Esophagus mucosa (tissue), 1 donor: ENCODE results near the gene VCAN. TPM values are rescaled to one million over a fixed set of nuclear protein-coding genes. Genes with fewer than 3 reads are reported as not detected.

Source experiments
- ATAC-seq: fragments of 200-7000 bp; cut with Tn5 transposase; one replicate; pipeline ENCODE4 v1.9.1; 2020
- total RNA-seq: library from RNA; stranded (reverse); gene quantifications from one replicate; pipeline ENCODE4 v1.2.4, GENCODE V29; 2023
- donor health status: DM: yes; HTN: yes; CAD: no.

The VCAN gene
- total RNA-seq, 1 donor from 2014 or later: 3.1 TPM

DNA sequence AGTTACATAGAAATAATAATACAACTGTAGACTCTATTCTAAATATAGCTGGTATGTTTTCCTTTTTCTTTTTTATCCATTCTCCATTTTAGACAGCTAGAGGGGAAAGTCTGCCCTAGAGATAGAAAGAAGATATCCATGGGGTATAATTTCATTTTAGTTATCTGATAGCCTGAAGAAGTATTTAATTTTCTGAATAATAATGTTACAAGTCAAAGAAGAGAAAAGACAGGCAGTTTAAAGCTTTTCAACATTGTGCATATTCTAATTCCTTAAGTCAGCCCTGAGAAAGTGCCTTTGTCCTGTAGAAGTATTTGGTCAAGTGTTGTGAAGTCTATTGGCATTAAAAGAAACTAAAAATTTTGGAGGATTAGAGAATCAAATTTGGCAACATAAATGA is 2.5 kb upstream of the VCAN start:
- ATAC-seq: no peak

DNA sequence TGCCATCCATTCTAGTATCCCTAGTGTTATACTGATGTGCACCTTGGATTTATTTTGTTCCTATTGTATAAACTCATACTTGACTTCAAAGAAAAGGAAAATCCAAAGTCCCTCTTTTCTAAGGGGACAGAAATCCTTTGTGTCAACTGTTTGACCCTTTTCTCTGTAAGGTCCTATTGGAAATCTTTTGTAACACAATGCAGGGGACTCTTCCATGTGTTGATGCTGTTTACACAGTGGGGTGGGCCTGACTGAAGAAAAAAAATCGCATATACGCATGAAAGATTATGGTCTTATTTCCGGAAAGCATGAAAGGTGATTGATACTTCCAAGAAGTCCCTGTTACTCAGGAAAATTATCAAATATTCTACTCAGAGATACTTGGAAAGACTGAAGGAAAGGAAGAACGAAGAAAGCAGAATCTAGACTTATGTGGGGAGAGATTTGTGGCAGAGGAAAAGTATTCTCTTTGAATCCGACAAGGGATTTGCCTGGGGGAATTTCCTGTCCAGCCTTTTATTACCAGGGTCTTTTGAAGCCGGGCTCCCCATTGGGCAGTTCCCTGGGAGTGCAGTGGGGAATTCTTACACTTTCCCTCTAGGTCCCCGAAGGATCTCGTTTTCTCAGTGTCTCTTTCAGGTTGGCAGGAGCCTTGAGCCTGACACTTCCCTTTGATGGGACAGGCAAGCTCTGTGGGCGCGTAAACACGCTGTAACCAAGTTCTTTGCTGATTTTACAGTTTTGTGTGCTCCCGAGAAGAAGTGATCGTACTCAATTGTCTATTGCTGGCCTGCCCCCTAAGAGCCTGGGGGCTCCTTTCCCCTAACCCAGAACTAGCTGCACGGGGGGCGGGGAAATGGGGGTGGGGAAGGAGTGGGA is 779 bp upstream of the VCAN start:
- no peak for ATAC-seq

DNA sequence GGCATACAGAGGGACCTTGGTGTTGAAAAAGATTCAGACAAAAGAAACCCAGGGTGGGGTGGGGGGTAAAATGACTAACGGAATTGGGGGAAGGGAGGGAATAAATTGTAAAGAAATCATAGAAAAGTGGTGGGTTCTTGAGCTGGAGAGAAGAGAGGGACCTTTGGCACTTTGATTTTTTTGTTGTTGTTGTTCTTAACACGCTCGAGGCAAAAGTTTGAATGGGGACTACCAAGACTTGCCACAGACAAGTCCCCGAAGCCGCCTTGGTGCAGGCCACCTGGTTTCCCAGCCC is 616 bp downstream of the VCAN start:
- ATAC-seq: no peak

DNA sequence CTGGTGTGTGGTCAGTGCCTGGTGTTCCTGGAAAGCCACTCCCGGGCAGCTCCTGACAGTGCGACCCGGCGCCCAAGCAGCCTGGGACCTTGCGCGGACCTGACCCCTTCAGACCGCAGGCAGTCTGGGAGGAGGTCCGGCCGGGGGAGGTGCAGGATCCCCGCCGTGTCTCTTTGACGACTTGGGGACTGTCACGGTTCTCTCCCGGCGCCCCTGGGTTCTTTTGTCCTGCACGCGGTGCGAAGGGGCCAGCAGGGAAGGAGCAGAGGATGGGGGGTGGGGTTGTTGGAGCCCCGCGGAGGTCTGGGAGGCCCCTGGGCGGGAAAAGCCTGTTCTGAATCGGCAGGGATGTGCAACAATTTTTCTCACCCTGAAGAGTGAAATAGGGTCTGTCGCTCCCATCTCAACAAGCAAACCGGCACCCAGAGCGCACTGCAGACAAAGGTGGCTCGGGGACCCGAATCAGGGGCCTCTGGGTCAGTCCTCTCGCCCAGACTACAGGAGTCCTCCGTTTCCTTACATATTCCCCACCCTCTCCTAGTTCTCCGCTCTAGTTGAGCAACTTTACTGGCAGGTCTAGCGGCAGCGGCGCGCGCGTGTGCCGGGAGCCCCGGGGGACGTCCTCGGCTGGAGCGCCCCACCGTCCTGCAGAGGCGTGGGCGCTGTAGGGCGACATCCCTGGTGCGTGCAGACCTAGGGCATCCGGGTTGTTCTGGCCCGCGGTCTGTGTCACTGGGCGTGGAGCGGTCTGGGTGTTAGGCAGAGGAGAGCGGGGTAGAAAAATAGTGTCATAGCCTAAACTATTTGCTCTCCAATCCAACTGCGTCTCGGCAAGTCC is 1.2 kb downstream of the VCAN start:
- ATAC-seq: peak; percentile 62

DNA sequence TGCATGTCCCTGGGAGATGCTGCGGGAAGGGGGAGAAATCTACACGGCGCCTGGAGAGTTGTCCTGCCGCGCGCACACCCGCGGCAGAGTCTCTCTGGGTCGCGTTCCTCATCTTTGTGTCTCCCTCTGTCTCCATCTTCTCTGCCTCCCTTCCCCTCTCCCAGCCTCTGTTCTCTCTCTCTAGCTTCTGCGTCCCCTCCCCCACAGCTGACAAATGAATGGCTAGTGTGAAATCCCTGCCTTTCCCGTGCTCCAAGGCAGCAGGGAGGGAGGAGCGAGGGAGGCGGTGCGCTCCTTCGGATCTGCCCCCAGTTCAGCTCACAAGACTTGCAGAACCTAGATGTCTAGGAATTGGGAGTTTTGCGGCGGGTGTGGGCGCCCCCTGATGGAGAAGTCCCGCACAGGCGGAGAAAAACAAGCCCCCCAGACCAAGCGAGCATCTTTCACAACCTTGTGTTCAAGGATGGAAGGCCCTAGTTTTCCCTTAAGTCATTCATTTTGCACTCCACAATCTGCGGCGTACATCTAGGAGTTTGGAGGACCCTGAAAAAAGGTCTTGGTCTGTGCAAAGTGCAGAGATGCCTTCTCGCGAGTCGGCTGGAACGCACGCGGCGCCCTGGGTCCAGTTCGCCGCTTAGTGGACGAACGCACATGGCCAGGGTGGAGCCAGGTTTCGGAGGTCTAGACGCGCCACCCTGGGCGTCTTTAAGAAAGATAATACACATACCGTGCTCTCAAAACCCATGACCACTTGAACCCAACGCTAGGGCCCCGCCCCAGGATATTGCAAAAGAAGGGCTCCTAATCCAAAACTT is 2.0 kb downstream of the VCAN start:
- peak; percentile 78 for ATAC-seq

DNA sequence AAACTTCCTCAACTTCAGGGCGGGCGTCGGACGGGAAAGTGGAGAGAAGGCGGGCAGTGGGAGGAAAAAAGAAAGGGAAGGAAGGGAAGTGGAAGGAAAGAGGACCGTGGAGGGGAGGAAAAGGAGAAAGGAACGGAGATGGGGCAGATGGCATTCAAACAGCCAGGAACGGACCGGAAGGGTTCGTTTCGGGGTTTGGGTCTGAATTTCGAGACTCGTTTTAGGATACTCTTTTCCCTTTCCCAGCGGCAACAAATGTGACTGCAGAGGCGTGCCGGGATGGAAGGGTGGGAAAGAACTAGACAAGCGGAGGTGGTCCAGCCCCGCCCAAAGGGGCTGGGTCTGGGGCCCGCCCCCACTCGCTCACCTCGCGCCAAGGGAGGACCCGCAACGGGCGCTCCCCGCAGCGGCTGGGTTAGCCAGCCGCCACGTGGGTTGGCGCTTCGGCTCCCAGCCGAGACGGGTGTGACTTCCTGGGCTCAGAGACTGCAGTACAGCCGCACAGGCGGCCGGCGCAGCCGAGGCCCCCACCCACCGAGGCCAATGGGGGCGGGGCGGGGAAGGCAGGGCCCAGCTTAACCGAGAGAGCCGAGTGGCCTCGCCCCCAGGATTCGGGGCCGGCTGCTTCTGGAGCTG is 2.7 kb downstream of the VCAN start:
- peak; percentile 65 for ATAC-seq

DNA sequence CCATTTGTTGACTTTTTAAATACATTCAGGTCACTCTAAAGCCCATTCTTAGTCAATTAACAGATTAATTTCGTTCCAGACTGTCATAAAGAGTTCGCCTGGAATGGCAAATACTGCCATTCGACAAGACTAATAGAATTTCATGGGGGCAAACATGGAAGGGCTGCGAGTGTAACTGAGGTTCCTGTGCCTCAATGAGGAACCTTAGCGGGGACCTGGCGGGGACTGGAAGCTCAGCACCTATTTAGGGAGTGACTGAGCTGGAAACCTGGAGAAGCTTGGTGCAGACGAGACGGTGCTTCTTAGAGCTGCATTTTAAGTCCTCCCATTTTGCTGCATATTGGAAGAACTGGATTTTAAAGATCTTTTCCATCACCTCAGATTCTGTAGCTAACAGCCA is 3.4 kb downstream of the VCAN start:
- no peak for ATAC-seq

DNA sequence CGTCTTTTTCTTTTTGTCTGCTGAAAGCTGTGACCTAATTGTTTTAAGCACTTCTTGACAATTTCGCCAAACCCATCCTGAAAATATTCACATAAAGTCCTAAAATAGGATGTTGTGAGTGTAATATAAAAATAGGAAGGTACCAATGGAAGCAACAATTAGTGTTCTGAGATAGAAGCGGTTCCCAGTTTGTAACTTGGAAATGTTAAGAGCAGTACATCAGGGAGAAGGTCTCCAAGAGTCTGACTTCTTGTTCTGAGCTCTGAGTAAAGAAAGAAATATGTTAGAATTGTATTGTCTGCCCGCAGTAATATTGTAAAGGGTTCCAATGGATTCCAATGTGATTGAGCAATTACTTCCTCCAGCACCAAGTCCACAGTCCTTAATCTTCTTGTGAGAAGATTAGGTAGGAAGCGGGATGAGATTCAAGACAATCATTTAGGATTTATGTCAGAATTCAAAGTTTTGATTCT is 3.9 kb downstream of the VCAN start:
- ATAC-seq: no peak

DNA sequence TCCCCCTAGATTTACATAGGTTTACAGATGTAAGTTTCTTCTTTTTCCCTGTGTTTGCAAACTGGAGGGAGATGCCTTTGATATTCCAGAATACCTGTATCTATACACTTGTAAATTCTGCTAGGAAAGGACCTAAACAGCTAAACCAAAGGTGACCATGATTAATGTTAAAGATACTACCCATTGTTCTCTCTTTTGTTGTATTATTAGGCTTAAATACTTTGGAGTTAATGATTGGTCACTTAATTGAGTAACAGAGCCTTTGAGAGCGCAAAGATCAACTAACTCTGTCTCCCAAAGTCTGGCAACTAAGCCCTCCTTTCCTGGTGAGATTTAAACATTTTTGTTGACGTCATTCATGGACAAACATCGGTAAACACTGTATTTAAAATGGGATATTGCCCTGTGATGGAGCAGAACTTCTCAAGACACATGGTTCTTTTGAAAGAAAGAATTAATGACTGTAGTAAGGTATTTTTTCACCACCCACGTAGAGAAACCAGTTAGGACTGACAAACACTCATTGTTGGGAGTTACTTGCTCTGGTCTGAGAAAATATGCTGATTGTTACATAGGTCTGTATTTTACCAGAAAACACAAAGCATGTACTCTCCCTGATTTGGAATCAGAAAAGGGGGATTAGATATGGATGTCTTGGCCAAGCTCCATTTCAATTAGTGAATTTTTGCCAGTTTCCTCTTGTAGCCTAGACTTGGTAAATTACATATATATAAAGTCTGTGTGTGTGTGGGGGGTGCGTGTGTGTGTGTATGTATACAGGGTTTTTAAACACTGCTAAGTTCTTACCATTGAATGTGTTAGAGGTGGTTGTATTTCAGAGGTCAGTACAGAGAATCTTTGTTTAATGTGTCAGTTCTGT is 4.6 kb downstream of the VCAN start:
- no peak for ATAC-seq

DNA sequence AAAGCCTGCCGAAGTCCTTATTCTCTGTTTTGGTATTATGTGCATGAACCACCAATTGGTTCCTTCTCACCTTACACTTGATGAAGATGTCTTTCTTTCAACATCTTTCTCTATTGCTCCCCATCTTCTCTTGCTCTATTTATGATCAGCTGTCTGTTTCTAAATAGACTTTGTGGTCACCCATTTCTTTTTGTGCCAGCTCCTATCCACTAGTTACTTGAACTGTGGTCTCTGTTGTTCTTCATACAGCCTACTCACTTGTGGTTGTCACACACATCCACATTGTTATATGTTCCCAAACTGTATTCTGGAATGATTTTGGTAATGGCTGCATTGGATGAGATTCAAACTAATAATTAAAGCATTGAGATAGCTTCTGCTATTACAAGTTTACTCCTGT is 11.4 kb downstream of the VCAN start:
- no peak for ATAC-seq

DNA sequence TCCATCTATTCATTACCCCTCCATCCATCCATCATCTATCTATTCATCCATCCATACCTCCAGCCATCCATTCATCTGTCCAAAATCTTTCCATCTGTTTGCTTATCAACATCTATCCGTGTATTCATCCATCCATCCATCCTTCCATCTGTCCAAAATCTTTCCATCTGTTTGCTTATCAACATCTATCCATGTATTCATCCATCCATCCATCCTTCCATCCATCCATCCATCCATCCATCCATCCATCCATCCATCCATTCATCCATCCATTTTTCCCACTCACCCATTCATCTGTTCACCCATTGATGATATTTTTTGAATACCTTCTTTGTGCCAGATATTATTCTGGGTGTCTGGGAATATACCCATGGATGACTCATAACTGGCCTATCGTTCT is 12.8 kb downstream of the VCAN start:
- ATAC-seq: no peak

DNA sequence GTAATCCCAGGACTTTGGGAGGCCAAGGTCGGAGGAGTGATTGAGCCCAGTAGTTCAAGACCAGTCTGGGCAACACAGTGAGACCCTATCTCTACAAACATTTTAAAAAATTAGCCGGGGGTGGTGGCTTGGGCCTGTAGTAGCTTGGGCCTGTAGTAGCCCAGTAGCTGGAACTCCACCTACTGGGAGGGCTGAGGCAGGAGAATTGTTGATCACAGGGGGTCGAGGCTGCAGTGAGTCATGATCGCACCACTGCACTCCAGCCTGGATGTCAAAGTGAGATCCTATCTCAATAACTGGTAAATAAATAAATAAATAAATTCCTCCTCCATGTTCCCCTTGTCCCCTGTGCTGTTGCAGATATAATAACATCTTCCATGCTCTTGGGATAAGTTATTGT is 14.3 kb downstream of the VCAN start:
- ATAC-seq: no peak

DNA sequence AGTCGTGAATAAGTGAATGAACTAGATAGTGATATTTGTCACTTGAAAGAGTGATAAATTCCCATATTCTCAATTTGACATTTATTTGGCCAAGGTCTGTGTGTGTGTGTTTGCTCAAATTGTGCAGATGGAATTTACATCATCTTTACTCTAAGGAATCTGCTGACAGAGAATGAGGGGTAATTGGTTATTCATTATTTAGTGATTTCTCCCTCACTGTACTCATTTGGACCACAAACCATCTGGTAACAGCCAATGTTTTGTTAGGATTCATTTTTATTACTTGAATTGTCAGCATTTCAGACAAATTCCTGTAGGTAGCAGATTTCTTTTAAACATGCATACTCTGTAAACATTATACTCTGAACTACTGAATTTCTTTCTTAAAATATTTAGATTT is 15.6 kb downstream of the VCAN start:
- ATAC-seq: no peak

DNA sequence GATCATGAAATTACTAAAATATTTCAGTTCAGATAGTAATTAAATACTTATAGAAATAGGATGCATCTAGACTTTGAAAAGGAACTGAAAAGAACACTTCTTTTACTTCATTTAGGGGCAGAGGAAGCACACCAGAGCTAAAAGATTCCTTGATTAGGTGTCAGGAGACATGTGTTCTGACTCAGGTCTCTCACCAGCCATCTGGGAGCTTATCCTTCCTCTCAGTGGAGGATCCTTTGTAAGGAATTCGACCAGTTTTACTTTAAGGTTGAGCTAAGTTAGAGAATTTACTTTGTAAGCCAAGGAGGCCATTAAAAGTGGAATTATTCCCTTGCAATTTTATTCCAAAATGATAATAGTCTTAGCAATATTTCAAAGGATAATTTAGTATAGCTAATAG is 16.7 kb downstream of the VCAN start:
- no peak for ATAC-seq

DNA sequence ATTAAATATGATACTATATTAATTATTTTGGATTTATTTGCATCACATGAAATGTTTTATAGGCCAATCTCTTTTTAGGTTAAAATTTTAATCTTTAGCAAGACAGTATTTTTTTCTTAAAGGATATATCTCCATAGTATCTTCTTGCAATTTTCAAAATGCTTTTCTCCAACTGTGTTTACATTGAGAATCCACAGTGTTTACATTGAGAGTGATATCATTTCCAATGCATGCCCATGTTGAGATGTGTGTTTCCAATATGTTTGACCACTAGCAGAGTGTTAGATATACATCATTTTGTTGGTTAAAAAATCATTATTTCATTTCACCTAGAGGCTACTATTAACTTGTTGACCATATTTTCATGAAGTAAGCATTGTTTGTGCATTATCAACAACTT is 17.3 kb downstream of the VCAN start:
- ATAC-seq: no peak

DNA sequence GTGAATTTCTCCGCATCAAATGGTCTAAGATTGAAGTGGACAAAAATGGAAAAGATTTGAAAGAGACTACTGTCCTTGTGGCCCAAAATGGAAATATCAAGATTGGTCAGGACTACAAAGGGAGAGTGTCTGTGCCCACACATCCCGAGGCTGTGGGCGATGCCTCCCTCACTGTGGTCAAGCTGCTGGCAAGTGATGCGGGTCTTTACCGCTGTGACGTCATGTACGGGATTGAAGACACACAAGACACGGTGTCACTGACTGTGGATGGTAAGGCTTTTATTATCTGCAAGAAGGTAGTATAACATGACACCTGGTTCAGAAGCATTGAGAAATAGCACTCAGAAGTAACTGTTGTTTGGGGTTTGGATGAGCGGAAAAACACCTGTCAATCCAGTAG is 18.7 kb downstream of the VCAN start:
- no peak for ATAC-seq

DNA sequence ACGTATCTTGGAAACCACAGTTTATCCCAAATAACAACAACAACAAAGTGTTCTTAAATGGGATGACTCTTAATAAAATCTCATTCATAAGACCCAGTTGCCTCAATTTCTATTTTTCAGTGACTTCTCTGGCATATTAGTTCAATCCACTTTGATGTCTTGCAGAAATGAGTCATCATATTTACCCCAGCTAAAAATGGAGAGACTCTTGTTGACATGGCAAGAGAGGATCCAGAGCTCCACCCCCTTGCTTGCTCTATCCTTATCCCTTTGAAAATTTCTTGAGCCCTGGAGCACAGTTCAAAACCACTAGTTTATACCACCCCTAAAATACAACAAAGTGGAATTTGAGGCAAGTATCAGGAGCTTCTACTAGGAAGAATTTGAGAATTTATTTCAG is 20.8 kb downstream of the VCAN start:
- no peak for ATAC-seq

DNA sequence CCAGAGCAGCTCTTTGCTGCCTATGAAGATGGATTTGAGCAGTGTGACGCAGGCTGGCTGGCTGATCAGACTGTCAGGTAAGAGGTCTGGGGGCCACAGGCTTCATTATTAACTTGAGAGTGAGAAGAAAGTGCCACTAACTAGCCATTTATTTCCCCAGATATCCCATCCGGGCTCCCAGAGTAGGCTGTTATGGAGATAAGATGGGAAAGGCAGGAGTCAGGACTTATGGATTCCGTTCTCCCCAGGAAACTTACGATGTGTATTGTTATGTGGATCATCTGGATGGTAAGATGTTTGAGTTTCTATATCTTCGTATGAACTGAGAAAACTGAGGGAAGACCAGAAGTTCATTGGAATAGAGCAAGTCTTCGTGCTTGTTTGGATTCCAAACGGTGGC is 22.1 kb downstream of the VCAN start:
- no peak for ATAC-seq

DNA sequence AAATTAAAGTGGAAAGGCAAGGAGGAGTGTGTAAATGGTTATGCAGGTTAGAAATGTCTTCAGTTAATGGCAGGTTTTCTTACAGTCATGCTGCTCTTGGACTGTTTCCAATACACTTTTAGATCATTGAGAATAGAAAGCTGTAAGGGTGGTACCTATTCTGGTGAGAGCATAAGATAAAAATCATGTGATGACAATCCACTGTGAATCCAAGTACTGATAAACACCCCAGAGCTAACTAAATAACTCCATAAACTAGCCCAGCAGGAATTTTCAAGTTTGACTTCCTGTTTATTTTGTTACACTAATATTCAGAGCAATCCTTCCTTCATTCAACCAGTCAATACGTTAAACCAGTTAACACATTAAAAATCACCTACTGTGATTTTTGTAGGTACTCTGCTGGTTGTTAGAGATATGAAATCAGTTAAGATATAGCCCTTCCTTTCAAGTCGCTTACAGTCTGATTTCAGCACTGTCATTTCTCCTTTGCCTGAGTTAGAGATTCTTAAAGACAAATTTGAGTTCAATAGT is 22.6 kb downstream of the VCAN start:
- no peak for ATAC-seq

DNA sequence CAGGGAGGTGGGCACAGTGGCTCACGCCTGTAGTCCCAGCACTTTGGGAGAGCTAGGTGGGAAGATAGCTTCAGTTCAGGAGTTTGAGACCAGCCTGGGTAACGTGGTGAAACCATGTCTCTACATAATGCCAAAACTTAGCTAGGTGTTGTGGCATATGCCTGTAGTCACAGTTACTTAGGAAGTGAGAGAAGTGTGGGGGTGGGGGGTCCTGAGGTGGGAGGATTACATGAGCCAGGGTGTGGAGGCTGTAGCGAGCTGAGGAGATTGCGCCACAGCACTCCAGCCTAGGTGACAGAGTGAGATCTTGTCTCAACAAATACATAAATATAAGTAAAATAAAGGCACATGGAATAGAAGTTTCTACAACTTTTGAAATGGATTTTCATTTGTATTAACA is 23.1 kb downstream of the VCAN start:
- ATAC-seq: no peak

DNA sequence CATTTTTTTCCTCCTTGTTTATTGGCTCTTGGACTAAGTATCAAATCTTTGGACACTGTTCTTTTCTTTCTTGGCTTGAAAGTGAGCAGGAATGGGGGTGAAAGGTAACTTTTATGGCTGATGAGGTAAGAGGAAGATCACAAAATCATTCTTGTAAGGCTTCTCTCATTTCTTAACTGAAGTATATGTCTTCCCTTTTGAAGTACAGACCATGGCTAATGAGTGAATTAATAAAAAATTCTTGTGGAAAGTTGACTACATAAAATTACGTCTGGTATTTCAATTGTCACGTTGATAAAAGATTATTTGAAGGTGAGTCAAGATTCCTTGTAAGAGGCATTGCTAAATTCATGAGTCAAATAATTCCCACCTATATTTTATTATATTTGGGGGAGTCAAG is 25.1 kb downstream of the VCAN start:
- no peak for ATAC-seq
